Measurements from ENCODE around the gene ARID3B.

DNA sequence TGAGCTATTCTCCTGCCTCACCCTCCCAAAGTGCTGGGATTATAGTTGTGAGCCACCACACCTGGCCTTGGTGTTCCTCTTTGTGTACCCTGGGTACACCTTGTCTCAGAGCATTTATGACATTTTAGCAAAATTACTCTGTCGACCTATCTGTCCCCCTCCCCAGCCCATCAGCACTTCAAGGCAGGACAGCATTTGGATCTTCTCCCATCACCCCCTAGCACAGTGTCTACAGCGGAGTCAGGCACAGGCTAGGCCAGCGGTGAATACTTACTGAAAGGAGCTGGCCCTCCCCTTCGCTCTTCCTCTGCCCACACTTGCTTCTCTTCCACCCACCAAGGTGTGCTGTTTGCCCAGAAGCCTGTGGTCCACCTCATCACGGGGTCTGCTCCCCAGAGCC is 54.3 kb downstream of the ARID3B start:
- TF ChIP-seq PRPF4 (IDR thresholded peaks at IDR 0.05; ENCODE audit: low read depth, low read length, poor library complexity, severe bottlenecking) (no peak), ELF1 (CRISPR knock-in tag; IDR thresholded peaks at IDR 0.05) (no peak), EP300 (IDR thresholded peaks at IDR 0.05; ENCODE audit: low read depth in 2 of 2, low read length in 2 of 2) (no peak), EP300 (CRISPR knock-in tag; IDR thresholded peaks at IDR 0.05; ENCODE audit: borderline replicate concordance) (no peak), POLR2A (IDR thresholded peaks at IDR 0.05; ENCODE audit: insufficient read depth in 1 of 2, low read depth in 2 of 2, low read length in 2 of 2) (no peak)

Data from HepG2 (cell line).